ENCODE data around the gene SAC3D1. TPM values are rescaled to one million over a fixed set of nuclear protein-coding genes. Genes with fewer than 3 reads are reported as not detected.

SAC3D1 gene
- total and polyA plus RNA-seq, 9 of the 15 experiments (the other 6 are each of a cell fraction or from before 2014, with no cell fraction given): 0.20 to 35.2 (median 5.8) TPM

- TF ChIP-seq CTCF (IDR thresholded peaks at IDR 0.05 in 2 of 3, conservative IDR thresholded peaks at IDR 0.05 in 1 of 3; ENCODE audit: insufficient read depth in 2 of 3, low read depth in 1 of 3, low read length in 3 of 3): peak in 2 of 3 experiments; percentile 6 to 34; a peak in 2 of 6 replicates
Observed at GRCh38 chr11:65077451-65077850, 36.4 kb downstream of the SAC3D1 start (continued).

- H3K27me3 ChIP-seq (ENCODE audit: control insufficient read depth in 2 of 2, insufficient read depth in 2 of 2, low read length in 2 of 2): no peaks in the 10 kb centered on the region
- ChIA-PET POLR2A (interaction anchor here (0.6 to 2.0 kb wide), 5 partner anchors 9 to 1210 kb away, joined by 3 to 5 read pairs (median 3); no protein-coding TSS in a partner anchor), CTCF (ENCODE audit: low intra/inter-chr PET ratio) (interaction anchor here (0.5 to 3.0 kb wide), 3 partner anchors 65 to 955 kb away, joined by 4 to 18 read pairs (median 5); partner anchors contain the start of gene ARL2)
- DNase-seq (ENCODE audit: extremely low read depth in 1 of 4, low spot score in 3 of 4): peak; percentile 62 to 75 (median 65)
- H4K20me1 ChIP-seq (replicated peaks; ENCODE audit: control insufficient read depth, insufficient read depth, low read length): peaks cover 6% of the 10 kb centered on the region; the same call in 1 of the 2 replicates
- H3K4me1 ChIP-seq (replicated peaks in 1 of 2; ENCODE audit: control insufficient read depth in 2 of 2, insufficient read depth in 2 of 2, low read length in 2 of 2): peaks cover 20 to 22% of the 10 kb centered on the region in 2 experiments; a peak in 4 of 5 replicates
- H3K9me3 ChIP-seq (replicated peaks; ENCODE audit: control insufficient read depth, insufficient read depth, low read depth, low read length): no peaks in the 10 kb centered on the region
- in situ Hi-C loops (cut with MboI): no loop called here
- no peak overlapping the region for H2AFZ ChIP-seq (ENCODE audit: low read depth, low read length)
- peaks cover 70% of the 10 kb centered on the region for H3K36me3 ChIP-seq (ENCODE audit: control insufficient read depth, insufficient read depth, low read length)
- peaks cover 53% of the 10 kb centered on the region for H3K79me2 ChIP-seq (ENCODE audit: control insufficient read depth, insufficient read depth, low read length)
- H3K9me1 ChIP-seq (ENCODE audit: control insufficient read depth, insufficient read depth, low read length): no peaks in the 10 kb centered on the region
- no peak overlapping the region for H3K4me3 ChIP-seq
- no peak overlapping the region; a peak in 1 of 4 replicates for H3K9ac ChIP-seq (ENCODE audit: insufficient read depth in 1 of 2, low read depth in 2 of 2, low read length in 2 of 2)
- 36% methylated on average over 3 of the region's 3 CpGs for WGBS (ENCODE audit: insufficient coverage, low coverage, missing lambda C conversion rate)
- peak; percentile 85 for FAIRE-seq
- 0 out of 3 replicates have a peak overlapping the region, but pooled peaks have one; percentile 16 for H3K27ac ChIP-seq (ENCODE audit: extremely low read depth, low read depth, low read length)
- H3K4me2 ChIP-seq (ENCODE audit: insufficient read depth, low read length): no peak overlapping the region; the same call in 1 of the 2 replicates
- no TSS peak for BruUV-seq (replicated peaks)
- ATAC-seq: peak; percentile 93
- intact Hi-C loops (cut with micrococcal nuclease): loop anchor here (1.0 kb wide), 1 partner anchor 64 kb away; the partner anchor contains the start of gene ARL2
- peak; percentile 52; the same call in 1 of the 2 replicates for TF ChIP-seq RBFOX2 (IDR thresholded peaks at IDR 0.05; ENCODE audit: low read depth, low read length)
- peak; percentile 80 to 87 (median 83) for TF ChIP-seq CTCF (IDR thresholded peaks at IDR 0.05 in 2 of 3, conservative IDR thresholded peaks at IDR 0.05 in 1 of 3; ENCODE audit: insufficient read depth in 2 of 3, low read depth in 1 of 3, low read length in 3 of 3)
- TF ChIP-seq USF1 (CRISPR knock-in tag; IDR thresholded peaks at IDR 0.05): no peak
- 0 out of 2 replicates have a peak, but pooled peaks have one; percentile 62 for TF ChIP-seq FOXP1 (CRISPR knock-in tag; IDR thresholded peaks at IDR 0.05)
- TF ChIP-seq RAD21 (CRISPR knock-in tag; conservative IDR thresholded peaks at IDR 0.05 in 1 of 2, IDR thresholded peaks at IDR 0.05 in 1 of 2): peak; percentile 50 to 60
Observed at GRCh38 chr11:65078151-65078550, 37.1 kb downstream of the SAC3D1 start.
